ENCODE results near the gene RTN4RL1.
"Not testable (repeated sequence)": the region's sequence is repeated elsewhere in the genome, so short reads cannot be mapped to it uniquely, and the experiment has no call there.

RTN4RL1 gene

GRCh38 chr17:2025622-2026309 is 632 bp upstream of the RTN4RL1 start:
- no peak for DNase-seq (ENCODE audit: low read depth)

- DNase-seq (ENCODE audit: low read depth) = no peak
Observed at GRCh38 chr17:2024572-2025219, 438 bp downstream of the RTN4RL1 start.

DNA sequence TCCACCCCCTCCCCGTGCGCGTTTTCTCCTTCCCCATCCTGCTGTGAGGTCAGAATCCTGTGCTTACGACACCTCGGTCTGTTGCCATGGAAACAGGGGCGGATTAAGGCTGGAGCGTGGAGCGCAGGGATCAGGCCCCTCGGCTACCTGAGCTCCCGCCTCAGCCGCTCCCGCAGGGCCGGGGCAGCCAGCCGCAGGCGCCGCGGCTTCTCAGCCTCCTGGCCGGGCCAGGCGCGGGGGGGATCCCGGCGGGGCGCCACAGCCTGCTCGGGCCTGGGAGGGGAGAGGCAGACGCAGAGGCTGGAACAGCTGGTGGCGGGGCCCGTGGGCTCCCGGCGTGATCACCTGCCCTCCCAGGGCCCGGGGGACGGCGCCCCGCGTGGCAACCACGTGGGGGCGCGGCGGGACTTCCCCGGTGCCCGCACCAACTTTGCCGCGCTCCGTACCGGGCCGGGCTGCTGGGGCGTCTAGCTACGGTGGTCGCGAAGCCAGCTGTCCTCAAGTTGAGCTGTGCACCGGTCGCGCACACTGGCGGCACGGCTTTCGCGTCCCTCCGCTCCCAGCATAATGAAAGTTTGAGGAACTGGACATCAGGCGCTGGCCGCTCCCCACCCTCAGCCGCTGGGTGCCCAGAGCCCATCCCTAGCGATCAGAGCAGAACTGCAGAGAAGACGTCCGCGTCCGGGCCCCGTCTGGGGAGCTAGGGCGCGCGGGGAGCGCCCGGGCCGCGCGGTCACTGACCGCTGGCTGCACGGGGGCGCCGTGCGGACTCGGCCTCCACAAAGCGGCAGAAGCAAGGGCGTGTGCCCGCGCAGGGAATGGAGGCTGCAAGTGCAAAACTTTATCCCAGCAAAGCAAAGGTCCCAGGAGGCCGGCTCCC is 1.2 kb downstream of the RTN4RL1 start:
- DNase-seq (ENCODE audit: low read depth) = no peak

DNA sequence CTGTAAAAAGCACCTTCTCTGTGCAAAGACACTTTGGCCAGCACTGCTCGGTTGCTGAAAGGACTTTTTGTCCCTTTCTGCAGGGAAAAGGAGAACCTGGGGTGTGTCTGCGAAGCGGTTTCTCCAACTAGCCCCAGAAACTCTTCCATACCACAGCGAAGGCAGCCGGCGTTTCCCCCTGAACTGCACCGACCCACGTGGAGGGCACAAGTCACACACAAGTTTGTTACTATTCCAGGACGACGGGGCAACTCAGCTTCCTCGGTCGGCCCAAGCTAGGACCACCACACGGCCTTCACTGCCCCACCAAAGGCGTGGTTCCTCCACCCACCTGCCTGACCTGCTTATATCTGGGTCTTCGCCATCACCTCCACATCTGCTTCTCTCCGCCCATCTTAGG is 1.9 kb downstream of the RTN4RL1 start:
- DNase-seq (ENCODE audit: low read depth) = no peak

DNA sequence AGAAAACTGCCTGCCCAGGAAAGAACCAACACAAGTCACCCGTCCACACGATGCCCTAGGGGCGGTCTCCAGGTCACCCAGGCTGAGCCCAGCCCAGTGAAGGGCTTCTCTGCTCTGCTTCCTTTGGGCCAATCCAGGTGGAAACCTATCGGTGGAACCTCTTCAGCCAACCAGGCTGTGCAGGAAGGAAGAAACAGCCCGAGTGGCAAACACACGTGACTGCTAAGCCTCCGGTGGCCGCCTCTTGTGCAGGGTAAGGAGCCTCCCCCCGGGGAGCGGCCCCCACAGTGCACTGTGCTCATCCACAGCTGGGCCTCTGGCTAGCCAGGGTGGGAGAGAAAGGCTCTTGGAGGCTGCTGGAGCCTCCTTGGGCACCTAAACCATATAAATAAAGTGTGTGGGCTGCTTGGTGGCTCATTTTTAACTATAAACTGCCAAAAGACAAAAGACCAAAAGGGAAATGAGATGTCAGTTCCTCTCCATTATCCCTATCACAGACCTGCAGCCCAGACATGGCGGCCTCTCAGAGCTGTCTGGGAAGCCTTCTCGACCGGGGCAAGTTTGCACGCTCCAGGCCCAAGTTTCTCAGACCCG is 2.4 kb downstream of the RTN4RL1 start:
- no peak for DNase-seq (ENCODE audit: low read depth)

DNA sequence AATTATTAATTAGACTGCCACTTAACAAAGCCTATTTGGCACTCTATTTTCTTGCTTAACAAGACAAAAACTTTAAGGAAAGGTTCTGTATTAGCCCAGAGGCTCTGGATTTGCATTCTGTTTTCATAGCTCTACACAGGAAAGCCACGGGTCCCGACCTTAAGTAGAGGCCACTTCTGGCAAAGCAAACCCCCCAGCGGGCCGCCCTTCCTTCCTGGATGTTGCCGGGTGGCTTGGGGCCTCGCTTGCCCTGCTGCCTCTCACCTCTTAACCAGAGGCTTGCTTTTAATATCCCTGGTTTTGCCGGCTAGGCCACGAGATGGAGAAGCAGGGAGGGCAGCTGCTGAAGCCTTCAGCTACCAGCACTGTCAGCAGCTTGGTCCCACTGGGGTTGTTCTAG is 4.4 kb downstream of the RTN4RL1 start:
- DNase-seq (ENCODE audit: low read depth) = no peak

GRCh38 chr17:2019723-2020122 is 5.4 kb downstream of the RTN4RL1 start:
- DNase-seq (ENCODE audit: low read depth) = no peak

DNA sequence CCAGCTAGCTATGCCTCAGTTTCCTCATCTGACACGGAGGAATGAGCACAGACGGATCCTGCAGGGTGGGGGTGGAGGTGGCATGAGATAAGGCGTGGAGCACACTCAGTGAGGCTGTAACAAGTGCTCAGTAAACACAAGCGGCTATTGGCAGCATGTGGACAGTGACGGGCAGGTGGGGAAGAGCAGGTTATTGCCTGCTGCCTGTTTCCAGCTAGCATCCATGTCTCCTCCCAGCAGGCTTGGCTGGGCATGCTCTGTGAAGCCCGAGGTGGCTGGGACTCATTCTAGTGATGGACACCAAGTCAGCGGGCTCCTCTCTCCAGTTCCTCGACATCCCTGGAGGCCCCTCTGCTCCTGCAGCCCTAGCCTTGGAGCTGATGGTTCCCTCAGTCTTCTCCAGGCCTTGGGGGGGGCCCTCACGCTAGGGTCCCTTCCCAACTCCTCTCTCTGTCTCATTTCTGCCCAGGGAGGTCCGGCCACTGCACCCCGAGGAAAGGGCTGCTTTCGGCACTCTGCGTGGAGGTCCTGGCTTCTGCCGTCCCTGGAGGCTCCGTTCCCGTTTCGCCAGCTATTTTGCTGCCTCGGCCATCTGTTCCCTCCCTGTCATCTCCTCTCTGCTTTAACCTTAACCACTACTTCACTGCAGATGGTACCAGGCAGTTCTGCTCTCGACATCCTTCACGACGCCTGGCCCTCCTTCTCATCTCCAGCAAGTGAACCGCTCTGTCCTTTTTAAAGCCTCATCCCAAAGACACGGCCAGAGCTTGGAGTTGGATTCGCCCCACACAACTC is 6.2 kb downstream of the RTN4RL1 start:
- DNase-seq (ENCODE audit: low read depth) = no peak

- no peak for DNase-seq (ENCODE audit: low read depth)
Observed at GRCh38 chr17:2017274-2017941, 7.7 kb downstream of the RTN4RL1 start.

DNA sequence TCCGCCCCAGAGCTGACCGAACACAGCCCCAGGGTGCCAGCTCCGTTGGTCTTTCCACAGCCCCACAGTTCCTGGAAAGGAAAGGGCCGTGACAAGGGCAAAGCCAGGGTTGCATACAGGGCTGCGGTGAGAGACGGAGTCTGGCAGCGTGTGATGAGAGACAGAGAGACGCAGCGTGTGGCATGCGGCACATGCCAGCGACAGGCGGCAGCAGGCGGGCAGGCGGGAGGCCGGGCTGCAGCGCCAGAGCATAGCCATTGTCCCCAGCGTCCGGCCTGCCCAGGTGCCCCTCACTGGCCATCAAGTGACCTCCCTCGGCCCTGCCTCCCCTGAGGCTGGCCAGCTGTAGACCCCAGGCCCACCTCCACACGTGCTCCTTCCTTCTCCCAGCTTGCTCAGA is 8.6 kb downstream of the RTN4RL1 start:
- no peak for DNase-seq (ENCODE audit: low read depth)

- no peak for DNase-seq (ENCODE audit: low read depth)
Observed at GRCh38 chr17:2015314-2015713, 9.8 kb downstream of the RTN4RL1 start.

DNA sequence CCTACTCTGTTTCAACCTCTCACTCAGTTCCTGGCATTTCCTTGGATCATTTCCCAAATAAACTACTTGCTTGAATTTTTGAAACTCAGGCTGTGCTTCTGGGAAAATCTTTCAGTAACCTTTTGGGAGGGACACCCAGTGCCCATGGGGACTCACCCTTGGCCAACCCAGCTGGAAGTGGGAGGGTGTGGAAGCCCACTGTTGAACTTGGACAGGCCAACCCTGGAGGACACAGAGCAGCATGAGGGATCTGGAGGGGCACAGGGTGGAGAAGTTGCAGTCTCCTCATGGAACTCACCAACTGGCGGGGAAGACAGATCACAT is 11.2 kb downstream of the RTN4RL1 start:
- DNase-seq (ENCODE audit: low read depth) = no peak

DNA sequence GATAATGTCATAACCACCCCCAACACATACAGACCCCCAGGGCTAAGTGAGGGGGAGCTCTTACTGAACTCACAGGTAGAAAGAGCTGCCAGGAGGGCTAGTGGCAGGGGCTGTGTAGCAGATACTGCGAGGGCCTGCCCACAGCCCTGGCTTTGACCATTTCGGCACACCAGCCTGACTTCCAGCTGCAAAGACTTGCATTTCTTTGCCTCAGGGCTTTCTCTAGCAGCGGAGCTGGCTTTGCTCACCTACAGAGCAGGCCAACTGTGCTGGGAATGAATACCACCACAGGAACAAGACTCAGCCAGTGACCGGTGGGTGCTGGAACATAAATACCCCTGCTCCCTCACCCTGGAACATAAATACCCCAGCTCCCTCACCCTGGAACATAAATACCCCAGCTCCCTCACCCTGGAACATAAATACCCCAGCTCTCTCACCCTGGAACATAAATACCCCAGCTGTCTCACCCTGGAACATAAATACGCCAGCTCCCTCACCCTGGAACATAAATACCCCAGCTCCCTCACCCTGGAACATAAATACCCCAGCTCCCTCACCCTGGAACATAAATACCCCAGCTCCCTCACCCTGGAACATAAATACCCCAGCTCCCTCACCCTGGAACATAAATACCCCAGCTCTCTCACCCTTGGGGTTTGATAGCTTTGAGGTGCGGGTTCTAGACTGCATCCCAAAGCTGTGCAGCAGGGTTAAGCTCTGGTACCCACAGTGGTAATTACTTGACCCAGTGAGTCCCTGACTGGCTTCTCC is 11.7 kb downstream of the RTN4RL1 start:
- DNase-seq (ENCODE audit: low read depth) = not testable (repeated sequence)

- DNase-seq (ENCODE audit: low read depth) = no peak
Observed at GRCh38 chr17:2012499-2012898, 12.6 kb downstream of the RTN4RL1 start.

GRCh38 chr17:2011411-2012371 is 13.4 kb downstream of the RTN4RL1 start:
- no peak for DNase-seq (ENCODE audit: low read depth)

DNA sequence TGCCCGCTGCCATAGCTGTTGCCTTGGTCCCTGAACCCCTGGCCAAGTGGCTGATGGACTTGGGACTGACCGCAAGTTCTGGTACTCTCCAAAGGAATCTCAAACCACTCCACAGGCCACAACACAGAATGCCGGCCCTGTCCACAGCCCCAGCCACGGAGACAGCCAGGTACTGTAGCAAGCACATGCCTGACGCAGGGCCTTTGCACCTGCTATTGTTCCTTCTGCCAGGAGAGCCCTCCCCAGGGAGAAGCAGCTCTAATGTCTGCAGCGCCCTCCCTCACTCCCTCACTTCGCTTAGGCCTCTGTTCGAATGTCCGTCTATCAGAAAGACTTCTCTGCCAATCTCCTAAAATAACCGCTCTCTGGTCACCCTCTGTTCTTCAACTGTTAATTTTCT is 15.4 kb downstream of the RTN4RL1 start:
- DNase-seq (ENCODE audit: low read depth) = no peak

DNA sequence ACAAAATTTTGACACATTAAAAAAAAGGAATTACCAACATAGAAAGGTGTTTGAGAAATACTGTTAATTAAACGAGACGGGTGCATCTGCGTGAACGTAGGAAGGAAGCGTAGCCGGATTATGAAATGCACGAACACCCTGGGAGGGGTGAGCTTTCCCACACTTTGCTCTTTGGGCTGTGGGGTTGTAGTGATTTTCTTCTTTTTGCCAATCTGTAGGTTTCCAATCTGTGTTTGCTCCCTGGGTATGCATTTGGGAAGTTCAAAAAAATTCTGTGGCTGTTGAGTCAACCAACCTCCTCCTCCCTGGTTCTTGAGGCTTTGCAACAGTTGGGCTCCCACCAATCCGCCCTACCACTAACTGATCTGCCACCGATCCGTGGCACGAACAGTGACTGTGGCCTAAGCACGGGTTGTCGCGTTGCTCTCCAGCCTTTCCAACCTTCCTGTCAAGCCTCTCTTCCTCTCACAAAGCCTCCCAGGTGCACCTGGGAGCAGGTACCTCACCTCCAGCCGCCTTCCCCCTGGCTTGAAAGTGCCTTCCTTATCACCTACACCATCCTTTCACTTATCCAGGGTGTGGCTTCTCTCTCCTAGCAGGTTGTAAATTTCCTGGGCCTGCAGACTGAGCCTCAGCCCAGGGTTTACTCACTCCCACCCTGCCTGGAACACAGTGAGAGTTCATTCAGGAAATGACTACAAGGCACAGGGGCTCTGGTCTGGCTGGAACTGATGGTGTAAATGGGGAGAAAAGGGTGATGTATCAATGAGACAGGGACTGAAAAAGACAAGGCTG is 16.6 kb downstream of the RTN4RL1 start:
- no peak for DNase-seq (ENCODE audit: low read depth)

DNA sequence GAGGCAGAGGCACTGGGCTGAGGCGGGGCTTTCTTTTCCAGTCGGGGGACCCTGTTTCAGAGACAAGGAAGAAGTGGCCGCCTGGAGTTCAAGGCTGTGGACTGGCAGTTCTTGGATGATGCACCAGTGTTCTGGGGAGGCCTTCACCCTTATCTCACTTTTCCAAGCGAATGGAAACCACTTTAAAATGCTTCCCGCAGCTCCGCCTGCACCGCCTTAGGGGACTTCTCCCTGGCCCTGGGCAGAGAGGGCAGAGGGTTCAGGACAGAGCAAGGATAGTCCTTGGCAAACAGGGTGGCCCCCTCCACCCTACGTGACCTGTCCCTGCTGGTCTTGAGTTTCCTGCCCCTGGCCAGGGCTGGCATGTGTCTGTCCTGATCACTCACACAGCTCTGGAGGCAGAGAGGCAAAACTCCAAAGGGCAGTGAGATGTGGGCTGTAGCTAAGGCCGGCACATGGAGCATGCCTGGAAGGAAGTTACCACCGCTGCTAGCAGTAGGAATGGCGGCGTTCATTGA is 20.6 kb downstream of the RTN4RL1 start:
- DNase-seq (ENCODE audit: low read depth) = no peak
